Retina (tissue), 1 donor: Measurements from ENCODE around the gene TSHZ1.

ENCODE experiments used
- DNase-seq: peaks from one replicate; pipeline ENCODE4 v3.0.0-alpha.2; 2016

The TSHZ1 gene

DNA sequence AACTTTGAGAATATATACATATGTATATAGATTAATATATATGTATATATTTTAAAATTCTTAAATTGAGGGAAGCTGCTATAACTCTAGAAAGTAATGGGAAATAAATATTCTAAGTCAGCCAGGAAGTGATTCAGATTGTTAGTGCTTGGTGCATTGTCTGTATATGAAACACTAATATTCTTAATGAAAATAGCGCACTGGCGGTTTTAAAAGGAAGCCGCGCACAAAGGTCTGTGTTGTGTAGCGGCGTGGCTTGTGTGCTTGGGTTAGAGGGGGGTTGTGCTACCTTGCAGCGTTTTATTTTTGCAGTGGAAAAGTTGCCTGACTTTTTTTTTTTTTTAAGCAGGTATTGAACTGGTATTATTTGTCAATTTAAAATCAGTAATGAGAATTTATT is 11.3 kb downstream of the TSHZ1 start:
- DNase-seq, result no peak

DNA sequence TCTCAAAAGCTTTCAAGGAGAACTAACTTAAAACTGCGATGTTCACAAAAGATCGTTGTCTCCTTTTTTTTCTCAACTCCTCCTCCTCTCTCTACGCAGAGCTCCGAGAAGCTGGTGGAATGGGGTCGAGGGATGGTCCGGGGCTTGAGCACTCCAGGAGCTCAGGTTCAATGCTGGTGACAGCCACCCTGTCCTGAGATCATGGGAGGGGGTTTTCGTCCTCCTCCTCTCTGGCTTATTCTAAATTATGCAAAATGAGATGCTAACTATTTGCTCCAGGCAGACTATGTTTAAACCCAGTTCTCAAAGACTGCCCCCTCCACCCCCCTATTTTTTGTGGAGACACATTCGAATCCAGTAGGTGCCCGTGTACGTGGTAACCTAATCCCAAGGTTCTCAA is 11.8 kb downstream of the TSHZ1 start:
- DNase-seq, result no peak

DNA sequence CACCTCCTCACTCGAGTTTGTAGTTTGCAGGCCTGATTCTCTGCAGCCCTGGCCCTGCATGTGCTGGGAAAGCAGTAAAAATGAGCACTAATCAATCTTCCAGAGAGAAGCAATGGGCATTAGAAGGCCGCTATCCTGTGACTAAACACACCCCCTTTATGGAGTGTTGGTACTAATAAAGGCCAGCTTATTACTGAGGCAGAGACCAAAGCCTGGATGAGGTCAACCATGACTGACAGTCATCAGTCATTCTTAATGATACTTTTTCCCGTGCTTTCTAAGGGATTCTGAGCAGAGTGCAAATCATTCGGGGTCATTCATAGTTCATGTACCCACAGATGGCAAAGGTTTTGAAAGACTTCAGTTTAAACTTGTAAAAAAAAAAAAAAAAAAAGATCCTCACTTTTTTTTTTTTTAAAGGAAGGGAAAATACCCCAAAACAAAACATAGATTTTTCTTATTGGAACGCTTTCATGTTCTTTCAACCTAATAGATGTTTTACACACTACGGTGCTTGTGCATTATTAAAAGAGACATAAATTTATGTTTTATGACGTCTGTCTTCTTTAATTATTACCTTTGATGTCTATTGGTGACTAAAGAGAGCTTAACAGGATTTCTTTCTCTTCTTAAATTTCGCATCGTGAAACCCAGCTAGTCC is 13.2 kb downstream of the TSHZ1 start:
- DNase-seq, result peak; percentile 57

DNA sequence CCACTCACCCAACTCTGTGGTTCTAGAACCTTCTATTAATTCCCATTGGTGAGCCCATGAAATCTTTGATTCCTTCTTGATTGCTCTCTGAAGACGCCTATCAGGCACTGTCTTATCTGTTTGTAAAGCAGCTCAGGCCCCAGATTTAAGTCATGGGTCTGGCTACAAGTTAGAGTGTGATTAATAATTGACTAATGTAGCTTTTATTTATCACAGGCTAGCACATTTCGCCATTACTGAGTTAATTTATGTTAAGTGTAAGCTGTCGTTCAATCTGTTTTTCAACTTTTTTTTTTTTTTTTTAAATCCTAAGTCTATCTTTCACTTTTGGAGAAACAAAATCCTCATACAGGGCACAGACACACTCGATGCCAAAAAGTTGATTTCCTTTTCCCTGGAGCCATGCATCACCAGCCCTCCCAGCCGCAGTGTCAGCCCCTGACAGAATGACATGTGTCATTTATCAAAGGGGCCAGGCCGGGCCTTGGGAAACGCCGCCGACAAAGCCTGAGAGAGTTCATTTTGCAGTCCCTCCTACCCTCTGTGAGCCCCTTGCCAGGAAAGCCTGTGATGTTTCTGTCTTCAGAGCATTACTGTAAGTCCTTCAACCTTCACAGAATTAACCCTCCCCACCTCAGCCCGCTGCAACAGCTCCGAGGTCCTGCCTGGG is 15.8 kb downstream of the TSHZ1 start:
- peak; percentile 57 for DNase-seq

DNA sequence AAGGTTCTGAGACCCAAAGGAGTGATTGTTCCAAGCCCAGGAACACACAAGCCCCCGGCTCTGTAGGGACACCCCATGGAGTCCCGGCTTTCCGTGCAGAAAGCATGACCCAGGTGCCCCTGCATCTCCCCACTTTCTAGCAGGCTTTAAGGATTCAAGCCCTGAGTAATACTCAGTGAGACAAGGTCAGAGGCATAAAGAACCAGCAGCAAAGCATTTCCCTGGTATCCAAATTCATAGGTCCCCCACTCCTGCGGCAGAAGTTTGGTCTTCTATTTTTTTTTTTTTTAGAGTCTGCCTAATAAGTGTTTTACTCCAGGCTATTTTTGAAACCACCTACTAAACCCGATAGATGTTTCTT is 16.3 kb downstream of the TSHZ1 start:
- DNase-seq, result no peak

DNA sequence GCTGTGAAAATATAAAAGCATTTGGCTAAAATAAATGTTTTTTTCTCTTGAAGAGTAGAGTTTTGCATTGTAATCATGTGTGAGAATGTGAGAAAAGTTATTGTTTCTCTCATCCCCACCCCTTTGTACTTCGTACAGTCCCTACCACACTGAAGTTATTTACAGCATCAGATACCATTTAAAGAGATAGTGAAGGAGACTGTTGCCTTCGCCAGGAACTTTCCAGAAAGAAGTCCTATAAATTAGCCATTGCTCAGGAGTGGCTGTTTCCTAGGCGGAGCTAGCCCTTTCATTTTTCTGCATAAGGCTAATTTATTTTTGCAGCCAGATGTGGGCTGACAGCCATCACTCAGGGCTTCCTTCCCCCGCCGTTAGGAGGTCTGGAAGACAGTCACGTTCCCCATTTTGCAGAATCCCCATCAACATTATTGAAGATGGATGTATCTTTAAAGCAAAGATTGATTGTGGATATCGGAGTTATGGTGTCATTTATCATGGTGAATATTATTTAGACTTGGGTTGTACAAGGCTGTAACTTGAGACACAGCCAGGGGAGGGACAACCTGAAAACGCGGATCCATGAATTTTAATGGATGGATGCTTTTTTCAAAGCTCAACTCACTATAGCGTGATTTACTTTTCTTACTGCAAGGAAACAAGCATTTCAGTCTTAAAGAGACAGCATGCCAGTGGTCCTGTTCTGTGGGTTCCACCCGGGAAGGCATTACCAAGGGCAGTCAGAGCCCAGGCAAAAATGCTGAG is 17.1 kb downstream of the TSHZ1 start:
- DNase-seq, result no peak

DNA sequence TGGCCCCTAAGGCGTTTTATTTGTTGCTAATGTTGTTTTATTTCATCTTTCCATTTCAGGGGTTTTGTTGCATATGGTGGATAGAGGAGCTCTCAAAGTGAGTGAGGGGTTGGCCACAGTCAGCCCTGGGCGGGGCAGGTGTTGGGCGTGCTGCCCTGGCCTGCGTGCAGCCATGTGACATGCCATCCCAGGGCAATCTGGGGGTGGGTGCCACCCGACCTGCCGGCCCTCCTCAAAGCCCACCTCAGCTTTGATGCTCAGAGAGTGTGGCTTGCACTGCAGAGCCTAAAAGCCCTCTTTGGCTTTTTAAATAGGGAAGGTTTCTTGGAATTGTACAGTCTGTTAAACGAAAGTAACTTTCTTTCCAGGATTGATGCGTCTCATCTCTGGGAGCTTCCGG is 18.4 kb downstream of the TSHZ1 start:
- no peak for DNase-seq

DNA sequence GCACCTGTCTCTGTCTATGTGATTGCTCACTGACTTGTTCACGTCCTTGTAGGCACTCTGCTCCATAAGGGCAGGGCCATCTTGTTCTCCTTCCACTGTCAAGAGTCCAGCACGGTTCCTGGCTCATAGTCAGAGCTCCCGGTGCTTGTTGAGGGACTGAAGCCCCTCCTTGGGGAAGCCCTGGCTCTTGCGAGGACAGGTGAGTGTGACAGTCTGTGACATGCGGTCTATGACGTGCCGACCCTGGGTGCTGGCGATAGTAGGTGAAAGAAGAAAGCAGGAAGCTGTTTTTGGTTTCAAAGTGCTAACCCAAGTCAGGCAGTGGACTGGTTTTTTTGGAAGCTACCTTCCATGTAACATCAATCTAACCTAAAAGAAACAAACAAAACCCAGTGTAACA is 18.8 kb downstream of the TSHZ1 start:
- DNase-seq, result no peak

DNA sequence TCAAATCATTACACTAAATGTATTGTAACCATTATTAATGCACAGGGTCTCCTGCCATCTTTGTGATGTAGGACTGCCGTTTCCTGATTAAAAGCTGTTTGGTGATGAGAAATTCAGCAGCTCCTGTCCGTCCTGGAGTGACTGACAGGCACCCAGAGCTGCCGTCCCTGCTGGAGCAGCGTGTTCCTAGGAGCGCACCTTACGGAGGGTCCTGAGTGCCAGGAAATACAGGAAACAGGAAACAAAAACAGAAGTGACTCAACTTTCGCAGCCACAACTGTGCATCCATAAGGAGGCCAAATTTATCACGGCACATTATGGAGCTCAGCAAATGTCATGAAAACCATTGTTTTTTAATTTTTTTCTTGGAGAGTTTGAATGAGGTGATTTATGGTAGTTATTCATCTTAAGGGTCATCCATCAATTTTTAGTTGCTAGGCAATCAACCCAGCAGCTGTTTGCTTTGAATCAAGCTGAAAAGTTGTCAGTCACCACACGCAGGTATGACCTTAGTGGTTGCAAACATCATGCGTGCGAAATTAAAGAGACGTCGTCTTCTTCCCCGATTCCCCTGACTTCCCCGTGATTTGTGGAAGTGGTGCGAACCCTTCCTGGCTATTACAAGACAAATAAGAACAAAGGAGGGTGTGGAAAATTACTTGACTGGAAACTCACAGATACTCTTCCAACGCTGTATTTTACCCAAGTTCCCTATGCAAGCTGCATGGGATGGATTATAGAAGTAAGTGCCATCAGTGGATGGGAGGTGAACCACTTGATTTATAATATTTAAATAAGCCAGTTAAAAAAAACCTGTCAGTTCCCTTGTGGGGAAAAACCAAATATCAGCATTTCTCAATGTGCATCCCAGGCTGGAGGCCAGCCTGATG is 19.8 kb downstream of the TSHZ1 start:
- no peak for DNase-seq

DNA sequence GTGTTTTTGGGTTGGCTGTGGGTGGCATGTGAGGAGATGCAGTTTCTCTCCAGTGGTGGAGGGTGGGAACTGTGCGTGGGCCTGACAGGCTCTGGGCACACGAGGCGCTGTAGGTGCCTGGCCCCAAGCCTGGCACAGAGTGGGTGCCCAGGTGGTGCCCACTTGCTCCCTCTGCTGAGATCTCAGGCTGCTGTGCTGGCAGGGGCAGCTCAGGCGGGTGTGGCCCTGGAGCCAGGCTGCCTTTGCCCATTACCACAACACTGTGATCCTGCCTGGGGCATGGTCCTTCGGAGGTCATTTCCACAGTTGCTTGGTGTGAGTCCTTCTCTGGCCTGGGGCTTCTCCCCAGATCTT is 20.4 kb downstream of the TSHZ1 start:
- DNase-seq, result no peak

DNA sequence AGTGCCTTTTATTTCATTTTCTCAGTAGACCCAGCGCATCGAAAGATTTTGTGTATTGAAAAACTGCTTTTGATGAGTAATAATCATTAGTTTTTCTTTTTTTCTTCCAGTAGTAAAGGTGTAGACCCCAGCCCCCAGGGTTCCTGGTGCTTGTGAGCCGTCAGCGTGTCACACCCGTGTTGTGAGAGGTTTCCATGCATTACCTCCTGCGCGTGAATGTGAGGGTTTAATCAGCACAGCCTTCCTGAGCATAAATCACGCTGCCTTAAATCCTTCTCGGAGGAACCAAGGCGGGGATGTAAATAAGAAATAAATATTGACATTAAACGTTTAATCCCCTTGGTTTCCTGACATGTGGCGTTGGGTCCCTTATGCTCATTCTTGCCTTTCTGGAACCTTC is 24.3 kb downstream of the TSHZ1 start:
- DNase-seq, result no peak

DNA sequence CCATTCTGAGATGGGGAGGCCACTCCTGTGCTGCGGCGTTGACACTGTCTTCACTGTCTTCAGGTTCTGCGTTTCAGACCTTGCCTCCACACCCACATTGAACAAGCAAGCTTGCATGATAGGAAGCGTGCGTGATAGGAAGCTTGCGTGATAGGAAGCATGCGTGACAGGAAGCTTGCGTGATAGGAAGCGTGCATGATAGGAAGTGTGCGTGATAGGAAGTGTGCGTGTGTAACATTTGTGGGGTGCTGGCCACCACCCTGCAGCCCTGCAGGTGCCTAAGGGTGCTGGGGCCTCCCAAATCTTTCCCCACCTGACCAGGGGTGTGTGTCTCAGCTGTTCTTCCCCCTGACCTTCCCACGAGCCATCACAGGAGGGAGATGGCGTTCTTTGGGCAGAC is 25.3 kb downstream of the TSHZ1 start:
- DNase-seq, result no peak

DNA sequence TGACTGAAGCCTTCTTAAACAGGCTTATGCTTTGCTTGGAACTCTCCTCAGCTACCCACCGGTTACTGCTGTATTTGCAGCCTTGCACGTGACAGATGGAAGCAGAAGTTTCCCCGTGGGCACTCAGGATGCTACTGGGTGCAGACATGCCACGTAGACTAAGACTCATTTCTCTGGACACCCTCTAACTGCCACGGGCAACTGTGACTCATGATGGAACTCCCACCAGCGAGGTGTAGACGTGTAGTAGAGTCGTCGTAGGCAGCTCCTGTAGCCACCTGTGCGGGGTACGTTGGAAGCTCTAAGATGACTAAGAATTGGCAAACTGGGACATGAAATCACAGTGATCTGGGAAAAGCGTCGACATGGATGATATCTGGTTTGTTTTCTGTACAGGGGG is 27.5 kb downstream of the TSHZ1 start:
- no peak for DNase-seq

DNA sequence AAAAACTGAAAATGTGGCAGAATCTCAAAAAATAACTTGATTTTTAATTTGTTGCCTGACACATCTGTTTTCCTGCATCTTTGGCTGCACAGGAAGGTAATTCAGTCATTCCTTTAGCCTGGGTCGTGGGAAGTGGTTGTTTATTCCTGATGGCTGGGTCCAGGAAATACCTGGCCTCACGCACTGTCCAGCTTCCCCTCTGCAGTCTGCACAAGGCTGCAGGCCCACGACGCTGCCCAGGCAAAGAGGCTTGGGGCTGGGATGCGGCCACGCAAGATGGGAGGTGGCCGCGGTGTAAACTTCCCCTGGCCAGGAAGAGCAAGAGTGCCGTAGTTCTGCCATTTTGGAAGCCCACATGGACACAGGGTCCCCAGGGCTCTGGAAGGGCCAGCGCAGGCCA is 28.2 kb downstream of the TSHZ1 start:
- no peak for DNase-seq

DNA sequence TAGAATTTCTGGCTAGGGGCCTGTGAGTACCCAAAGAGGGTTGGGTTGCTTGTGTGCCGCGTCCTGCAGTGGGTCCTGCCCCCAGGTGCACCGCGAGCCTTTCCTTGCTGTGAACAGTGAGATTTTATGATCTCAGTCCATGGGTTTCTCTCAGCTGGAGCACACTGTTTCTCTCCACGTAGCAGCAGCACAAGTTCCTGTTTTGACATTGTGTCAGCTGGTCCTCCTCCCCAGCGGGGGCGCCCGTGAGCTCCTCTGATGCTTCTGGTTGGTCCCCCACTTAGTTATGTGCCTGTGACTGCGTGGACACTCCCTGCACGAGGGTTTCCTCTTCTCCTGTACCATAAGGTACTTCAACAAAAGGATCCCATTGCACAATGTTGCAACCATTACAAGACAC is 29.8 kb downstream of the TSHZ1 start:
- no peak for DNase-seq

DNA sequence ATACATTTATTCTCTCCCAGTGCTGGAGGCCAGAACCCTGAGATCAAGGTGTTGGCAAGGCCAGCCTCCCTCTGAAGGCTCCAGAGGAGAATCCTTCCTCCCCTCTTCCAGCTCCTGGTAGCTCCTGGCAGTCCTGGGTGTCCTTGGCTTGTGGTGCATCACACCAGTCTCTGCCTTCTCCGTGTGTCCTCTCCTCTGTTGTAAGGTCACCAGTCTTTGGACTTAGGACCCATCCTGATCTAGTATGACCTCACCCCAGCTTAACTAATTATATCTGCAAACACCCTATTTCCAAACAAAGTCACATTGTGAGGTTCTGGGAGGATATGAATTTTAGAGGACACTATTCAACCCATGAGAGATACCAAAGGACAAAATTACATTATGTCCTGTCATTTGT is 31.1 kb downstream of the TSHZ1 start:
- no peak for DNase-seq

DNA sequence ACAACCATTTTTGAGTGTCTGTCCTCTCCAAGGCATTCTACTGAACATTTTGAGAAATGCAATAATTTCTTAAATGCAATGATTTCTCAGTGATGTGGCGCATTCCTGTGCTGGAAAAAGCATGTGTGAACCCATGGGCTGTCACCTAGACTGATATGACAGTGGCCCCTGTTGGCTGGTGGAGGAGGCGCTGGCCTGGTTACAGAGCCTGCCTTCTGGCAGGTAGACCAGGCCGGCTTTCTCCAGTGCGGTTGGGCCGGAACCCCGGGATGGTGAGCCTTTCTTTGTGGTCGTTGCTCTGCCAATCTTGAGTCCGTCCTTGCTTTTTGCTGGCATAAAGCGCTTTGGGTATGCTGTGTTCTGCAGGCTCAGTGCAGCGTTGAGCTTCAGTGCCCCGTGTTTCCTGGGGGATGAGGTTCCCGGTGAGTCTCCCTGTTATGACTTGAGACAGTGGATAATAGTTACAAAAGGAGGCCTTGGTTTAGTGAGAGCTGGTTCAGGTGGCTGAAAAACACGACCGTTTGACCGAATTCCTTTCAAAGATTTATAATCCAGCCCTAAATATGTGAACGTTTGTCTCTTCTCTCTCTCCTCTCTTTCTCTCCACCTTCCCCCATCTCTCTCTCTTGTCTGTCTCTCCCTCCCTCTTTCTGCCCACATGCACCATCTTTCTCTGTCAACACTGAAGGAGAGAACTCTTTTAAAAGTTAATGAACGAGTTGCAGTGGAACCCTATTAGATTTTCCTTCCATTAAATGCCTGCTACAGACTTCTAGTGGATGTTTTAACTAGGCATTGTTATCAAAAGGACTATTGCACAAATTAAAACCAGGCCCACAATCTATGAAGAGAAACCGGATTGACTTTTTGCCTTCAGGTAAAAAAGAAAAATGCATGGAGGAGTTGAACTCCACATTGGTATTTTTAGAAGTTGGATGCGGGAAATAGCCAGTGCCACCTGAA is 34.0 kb downstream of the TSHZ1 start:
- DNase-seq, result no peak

DNA sequence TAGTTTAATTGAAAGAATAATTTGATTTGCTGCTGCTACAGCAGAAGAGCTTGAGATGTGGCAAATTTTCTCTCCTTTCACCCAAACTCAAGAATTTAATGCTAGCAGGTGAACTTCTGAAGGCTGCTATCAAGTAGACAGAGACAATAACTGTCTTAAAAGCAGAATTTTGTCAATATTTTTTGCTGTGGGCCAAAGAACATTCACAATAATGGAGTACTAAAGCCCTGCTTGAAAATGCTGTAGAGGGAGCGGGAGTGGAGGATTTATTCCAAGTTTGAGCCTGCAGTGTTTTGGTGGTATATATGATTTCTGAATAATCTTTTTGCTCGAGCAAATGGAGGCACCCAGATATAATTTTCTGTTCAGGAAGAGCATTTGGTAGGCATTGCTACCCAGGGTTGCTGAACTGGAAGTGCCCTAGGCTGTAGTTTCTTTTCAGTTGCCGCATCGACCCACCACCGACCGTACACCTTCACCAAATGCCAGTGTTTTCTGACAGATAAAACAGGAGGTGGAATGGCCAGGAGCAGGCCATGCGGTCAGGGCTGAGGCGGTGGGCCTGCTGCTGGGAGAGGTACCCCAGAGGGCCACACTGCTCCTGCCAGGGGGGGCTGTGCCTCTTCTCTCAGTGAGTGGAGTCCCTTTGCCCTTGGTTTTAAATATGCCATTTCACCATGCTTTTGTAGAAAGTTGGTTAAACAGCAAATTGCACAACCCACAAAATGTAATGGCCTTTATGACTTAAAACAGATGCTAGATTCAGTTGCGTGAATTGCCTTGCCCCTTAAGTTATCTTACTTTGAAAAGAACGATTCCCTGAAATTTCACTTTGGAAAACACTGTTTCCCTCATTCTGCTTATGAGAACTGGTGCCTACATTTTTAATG is 36.4 kb downstream of the TSHZ1 start:
- DNase-seq, result no peak

DNA sequence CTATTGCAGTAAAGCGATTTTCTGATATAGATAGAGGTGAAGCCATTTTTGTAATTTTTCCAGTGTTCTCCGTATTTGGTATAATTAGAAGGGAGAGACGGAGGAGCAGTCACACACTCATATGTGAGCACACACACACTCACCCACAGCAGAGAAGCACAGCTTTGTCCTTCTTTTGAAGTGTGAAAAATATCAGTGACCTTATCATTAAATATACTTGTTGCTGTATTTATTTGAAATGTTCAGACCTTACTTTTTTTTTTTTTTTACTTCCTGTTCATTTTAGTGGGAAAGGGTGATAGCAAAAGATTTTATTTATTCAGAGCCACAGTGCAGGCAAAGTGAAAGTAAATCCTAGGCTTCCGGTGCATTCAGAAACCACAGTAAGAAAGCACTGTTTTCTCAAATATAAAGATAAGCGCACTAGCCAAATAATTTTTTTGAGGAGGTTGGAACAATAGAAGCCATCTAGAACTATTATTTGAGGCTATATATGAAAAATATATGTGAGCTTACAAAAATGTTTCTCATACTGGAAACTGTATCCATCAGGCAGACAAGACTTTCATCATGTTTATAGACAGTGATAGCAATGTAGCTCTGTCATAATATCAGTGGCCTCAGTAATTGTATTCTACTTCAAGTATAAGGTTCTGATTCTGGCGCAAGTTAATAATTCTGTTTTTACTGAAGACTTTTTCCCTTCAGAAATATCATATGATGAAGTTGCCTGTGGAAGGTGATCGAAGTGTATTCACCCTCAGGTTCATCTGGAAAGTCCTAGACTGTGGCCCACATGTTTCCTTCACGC is 37.2 kb downstream of the TSHZ1 start:
- no peak for DNase-seq
